ENCODE measurements around the gene SIM1.
"Not testable (repeated sequence)": the region's sequence is repeated elsewhere in the genome, so short reads cannot be mapped to it uniquely, and the experiment has no call there.

SIM1 gene

DNA sequence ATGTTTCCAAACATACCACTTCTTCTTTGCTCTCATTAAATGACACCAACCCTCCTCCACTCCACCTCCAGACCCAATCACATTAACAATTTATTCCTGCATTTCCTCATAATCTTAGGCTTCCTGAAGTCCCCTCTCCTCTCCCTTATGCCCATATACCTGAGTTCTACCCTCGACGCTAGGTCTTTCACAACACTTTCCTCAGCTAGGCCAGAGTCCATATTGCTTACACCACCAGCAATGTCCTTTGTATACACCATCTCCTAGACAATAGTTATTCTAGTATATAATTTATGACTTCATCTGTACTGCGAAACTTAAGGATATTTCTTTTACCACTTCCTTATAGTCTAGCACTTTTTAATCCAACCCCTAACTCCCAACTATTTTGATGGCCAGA is 47.7 kb downstream of the SIM1 start:
- no peak for DNase-seq

DNA sequence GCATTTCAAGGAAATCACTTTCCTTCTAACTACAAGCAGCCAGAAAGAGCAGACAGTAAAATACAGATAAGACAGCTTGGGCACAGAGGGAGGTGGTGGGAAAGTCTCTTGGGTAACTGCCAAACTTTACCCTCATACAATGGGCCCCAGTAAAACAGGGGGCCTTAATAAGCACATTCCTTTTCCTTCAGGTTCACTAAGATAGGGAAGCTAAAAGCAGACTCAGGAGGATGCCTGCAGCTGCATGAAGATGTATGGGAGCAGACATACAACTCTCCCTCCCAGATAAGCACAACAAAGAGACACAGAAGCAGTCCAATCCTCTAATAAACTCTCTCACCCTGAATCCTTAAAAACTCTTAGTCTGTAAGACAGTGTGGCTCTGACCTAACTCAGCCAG is 49.0 kb downstream of the SIM1 start:
- DNase-seq = no peak

DNA sequence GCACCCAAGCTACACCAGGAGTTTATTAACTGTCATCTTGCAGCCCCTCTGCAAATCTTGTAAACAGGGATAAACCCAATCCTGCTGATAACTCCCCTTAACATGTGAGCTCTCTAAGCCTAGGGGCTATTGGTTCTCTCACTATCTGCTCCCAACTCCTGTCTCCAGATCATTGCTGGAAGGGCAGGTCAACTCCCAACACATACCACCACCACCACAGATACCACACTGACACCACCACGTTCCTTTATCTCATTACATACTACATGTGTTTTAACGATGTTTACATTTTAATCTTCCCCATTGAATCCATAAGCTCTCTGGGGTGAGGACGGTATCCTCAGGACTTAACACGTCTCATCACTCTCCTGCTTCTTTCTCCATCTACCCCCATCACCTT is 51.8 kb downstream of the SIM1 start:
- DNase-seq = no peak

DNA sequence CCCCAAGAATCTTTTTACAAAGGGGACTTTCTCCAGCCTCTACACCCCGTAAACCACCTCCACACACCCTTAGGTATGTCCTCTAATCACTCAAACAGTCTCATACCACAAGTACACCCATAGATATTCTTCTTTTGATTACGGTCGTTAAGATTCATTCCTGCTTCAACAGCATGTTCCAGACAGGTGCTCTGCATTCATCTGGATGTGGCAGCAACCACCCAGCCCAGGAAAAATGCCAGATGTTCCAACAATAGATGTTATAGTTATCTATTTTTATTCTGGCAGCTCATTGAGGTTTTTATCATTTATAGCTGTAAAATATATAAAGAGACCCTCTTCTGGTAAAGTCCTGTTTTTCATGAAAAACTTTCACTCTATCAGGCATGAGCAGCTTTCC is 60.7 kb downstream of the SIM1 start:
- no peak for DNase-seq

GRCh38 chr6:100393493-100393892 is 71.2 kb downstream of the SIM1 start:
- no peak for DNase-seq

- no peak for DNase-seq
Observed at GRCh38 chr6:100392423-100392822, 72.3 kb downstream of the SIM1 start.

DNA sequence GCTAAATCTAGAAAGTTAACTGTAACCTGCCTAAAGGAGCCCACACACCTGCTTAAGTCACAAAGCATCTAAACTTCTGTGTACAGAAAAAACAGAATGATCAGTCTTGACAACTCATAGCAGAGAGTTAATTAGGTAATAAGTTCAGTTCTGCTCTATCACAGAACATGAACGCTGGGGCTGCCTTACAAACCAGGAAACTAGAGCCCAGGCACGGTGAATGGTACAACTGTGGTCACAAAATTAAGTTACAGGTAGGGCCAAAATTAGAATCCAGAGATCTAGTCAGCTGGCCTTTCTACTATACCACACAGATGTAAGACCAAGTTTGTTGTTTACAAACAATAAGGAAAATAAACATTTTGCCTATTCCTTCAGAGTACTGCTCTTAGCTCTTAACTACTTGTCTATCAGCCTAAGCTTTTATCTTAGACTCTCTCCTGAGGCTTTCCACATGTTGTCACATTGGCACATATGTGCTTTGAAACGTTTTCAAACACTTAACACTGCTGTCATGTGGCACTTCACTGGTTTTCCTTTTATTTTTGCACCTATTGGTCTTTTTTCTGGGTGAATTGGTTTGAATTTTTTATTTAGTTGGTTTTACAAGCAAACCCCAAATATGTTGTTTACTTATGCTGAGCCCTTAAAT is 75.7 kb downstream of the SIM1 start:
- no peak for DNase-seq

- DNase-seq = no peak
Observed at GRCh38 chr6:100382767-100383195, 81.9 kb downstream of the SIM1 start.

DNA sequence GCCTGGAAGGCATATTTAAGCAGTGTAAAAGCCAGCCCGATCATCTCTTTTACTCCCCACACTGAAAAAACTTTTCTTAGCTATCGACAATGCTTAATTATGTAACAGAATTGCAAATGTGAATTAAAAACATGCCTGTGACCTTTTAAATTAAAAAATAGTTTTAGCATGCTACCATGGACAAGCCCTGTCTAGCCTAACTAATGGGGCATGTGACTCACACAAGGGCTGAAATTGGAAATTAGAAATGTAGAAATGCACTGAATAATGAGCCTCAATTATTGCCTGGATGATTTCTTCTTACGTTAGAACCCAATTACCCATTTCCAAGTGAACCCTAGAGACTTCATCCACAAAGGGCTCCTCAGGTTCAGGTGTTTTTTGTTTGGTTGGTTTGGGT is 82.7 kb downstream of the SIM1 start:
- no peak for DNase-seq

GRCh38 chr6:100381111-100381510 is 83.6 kb downstream of the SIM1 start:
- DNase-seq = no peak

DNA sequence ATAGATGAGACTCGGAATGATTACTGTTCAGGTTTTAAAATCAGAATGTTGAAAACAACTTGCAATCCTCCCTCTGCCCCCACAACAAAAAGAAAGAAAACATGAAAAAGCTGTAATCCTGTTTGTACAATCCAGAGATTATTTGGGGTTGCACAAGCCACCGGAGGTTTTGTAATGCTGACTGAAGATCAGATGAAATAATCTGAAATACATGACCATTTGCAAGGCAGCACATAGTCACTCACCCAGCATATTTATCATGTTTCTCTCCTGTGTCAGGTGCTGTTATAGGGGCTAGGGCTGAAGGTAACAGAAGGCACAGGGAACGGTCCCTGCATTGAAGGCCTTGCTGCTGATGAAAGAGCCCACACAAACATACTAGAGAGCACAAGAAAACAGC is 85.3 kb downstream of the SIM1 start:
- DNase-seq = no peak

DNA sequence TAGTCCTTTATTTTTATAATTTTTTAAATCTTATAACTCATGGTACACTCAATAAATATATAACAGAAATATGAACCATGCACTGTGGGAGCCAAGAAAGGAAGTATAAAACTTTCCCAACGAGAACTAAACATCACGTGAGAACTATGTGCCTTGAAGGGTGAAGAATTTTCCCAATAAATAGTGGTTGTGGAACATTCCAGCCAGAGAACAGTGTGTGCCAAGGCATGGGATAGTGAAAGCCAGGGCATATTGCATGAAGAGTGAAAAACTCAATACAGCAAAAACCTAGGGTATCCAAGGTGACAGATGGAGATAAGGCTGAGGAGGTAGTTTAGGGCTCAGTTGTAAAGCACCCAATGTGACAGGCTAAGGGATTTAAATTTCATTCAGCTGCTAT is 86.1 kb downstream of the SIM1 start:
- DNase-seq = no peak

- DNase-seq = no peak
Observed at GRCh38 chr6:100376103-100376502, 88.6 kb downstream of the SIM1 start.

GRCh38 chr6:100372326-100373091 is 92.2 kb downstream of the SIM1 start:
- no peak for DNase-seq

- no peak for DNase-seq
Observed at GRCh38 chr6:100371591-100371990, 93.1 kb downstream of the SIM1 start.

- DNase-seq = no peak
Observed at GRCh38 chr6:100370265-100370664, 94.5 kb downstream of the SIM1 start.

DNA sequence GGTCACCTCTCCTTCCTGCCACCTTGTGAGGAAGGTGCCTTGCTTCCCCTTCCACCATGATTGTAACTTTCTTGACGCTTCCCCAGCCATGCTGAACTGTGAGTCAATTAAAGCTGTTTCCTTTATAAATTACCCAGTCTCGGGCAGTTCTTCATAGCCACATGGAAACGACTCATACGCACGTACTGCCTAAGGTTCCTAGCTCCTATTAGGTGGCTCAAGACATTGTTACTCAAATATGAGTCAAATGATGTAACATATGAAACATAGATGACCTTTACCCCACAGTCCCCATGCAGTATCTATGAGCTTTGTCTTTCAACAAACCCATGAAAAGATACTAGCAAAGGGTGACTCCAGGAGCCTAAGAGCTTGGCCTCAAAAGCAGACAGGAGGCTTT is 98.3 kb downstream of the SIM1 start:
- DNase-seq = no peak

GRCh38 chr6:100363651-100364050 is 101.1 kb downstream of the SIM1 start:
- no peak for DNase-seq

DNA sequence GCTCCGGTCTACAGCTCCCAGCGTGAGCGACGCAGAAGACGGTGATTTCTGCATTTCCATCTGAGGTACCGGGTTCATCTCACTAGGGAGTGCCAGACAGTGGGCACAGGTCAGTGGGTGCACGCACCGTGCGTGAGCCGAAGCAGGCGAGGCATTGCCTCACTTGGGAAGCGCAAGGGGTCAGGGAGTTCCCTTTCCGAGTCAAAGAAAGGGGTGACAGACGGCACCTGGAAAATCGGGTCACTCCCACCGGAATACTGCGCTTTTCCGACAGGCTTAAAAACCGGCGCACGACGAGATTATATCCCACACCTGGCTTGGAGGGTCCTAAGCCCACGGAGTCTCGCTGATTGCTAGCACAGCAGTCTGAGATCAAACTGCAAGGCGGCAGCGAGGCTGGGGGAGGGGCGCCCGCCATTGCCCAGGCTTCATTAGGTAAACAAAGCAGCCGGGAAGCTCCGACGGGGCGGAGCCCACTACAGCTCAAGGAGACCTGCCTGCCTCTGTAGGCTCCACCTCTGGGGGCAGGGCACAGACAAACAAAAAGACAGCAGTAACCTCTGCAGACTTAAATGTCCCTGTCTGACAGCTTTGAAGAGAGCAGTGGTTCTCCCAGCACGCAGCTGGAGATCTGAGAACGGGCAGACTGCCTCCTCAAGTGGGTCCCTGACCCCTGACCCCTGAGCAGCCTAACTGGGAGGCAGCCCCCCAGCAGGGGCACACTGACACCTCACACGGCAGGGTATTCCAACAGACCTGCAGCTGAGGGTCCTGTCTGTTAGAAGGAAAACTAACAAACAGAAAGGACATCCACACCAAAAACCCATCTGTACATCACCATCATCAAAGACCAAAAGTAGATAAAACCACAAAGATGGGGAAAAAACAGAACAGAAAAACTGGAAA is 109.7 kb downstream of the SIM1 start:
- DNase-seq = not testable (repeated sequence)

DNA sequence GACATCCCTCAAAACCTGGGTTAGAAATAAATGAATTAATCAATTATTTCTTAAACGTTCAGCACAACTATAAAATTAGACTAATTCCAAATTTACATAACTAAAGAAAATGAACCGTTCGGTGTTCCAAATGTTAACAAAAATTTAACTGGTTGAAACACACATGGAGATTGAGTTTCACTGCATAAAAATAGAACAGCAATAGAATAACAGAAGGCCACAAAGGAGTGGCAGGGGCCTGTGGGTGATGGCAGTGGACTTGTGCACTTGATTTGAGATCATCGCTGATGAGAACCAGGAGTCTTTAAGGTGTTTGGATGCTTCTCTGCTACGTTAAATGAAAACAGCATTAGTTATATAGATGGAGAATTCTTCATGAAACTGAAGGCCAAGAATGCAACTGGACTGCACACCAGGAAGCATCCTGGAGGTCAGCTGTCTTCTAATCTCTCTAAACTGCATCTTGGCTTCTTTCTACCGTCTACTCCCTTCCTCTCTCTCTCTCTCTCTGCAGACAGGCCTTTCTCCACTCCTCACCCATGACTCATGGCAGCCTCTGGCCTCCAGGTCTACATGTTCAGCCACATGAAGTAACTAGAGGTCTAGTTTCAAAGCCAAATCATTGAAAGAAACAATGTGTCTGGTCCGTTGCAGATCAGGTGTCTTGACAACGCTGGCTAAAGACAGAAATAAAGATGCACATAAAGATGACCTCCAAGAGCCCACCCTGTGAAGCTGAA is 111.3 kb downstream of the SIM1 start:
- DNase-seq = no peak

GRCh38 chr6:100350139-100350538 is 114.6 kb downstream of the SIM1 start:
- no peak for DNase-seq

- no peak for DNase-seq
Observed at GRCh38 chr6:100349366-100349765, 115.4 kb downstream of the SIM1 start.
